Neural progenitor cell (in vitro differentiated cells): Measurements from ENCODE around the gene FAM53B. TPM values are rescaled to one million over a fixed set of nuclear protein-coding genes. Genes with fewer than 3 reads are reported as not detected.

Experiments
- DNase-seq: peaks from one replicate; pipeline ENCODE4 v3.0.0-alpha.2; 2016; ENCODE audit warnings: low spot score
- H2AFZ ChIP-seq: fragments of 200-600 bp; sonication (generic); replicated peaks from 2 replicates; pipeline ENCODE4 v1.6.1; 2016; ENCODE audit warnings: antibody characterized with exemption
- H3F3A ChIP-seq: fragments of 200-600 bp; sonication (generic); 2 replicates; pipeline ENCODE4 v1.6.1; 2016; ENCODE audit warnings: antibody characterized with exemption, low read depth
- H3K27ac ChIP-seq: fragments of 200-600 bp; sonication (generic); 2 replicates; pipeline ENCODE4 v1.5.1; 2016; ENCODE audit warnings: mild to moderate bottlenecking
- H3K27me3 ChIP-seq: fragments of 200-600 bp; sonication (generic); 2 replicates; pipeline ENCODE4 v1.6.1; 2016; ENCODE audit warnings: mild to moderate bottlenecking, moderate library complexity
- H3K36me3 ChIP-seq: fragments of 200-600 bp; sonication (generic); 2 replicates; pipeline ENCODE4 v1.5.1; 2016
- H3K4me1 ChIP-seq: fragments of 200-600 bp; sonication (generic); 2 replicates; pipeline ENCODE4 v1.6.1; 2016; ENCODE audit warnings: mixed run types
- H3K4me2 ChIP-seq: fragments of 200-600 bp; sonication (generic); 2 replicates; pipeline ENCODE4 v1.6.1; 2016
- H3K4me3 ChIP-seq: fragments of 200-600 bp; sonication (generic); 2 replicates; pipeline ENCODE4 v1.5.1; 2016
- H3K79me2 ChIP-seq: fragments of 200-600 bp; sonication (generic); 2 replicates; pipeline ENCODE4 v1.6.1; 2016; ENCODE audit warnings: low read depth
- H3K9ac ChIP-seq: fragments of 200-600 bp; sonication (generic); 2 replicates; pipeline ENCODE4 v1.6.1; 2016
- H3K9me3 ChIP-seq: fragments of 200-600 bp; sonication (generic); 2 replicates; pipeline ENCODE4 v1.5.1; 2016; ENCODE audit warnings: low read depth
- H4K20me1 ChIP-seq: fragments of 200-600 bp; sonication (generic); 2 replicates; pipeline ENCODE4 v1.6.1; 2016; ENCODE audit warnings: low read depth
- H3K27ac Mint-ChIP-seq: 3 replicates; pipeline ENCODE4 v1.8.0; 2021; ENCODE audit warnings: mixed read lengths
- H3K27me3 Mint-ChIP-seq: 2 replicates; pipeline ENCODE4 v1.8.0; 2022; ENCODE audit warnings: low read depth, mild to moderate bottlenecking, inconsistent platforms, moderate library complexity, mixed read lengths; ENCODE audit not compliant: insufficient read depth
- H3K36me3 Mint-ChIP-seq: 3 replicates; pipeline ENCODE4 v1.8.0; 2021; ENCODE audit warnings: mixed read lengths
- H3K4me1 Mint-ChIP-seq: 3 replicates; pipeline ENCODE4 v1.8.0; 2021; ENCODE audit warnings: mixed read lengths
- H3K4me3 Mint-ChIP-seq: 3 replicates; pipeline ENCODE4 v1.8.0; 2021; ENCODE audit warnings: mild to moderate bottlenecking, moderate library complexity, mixed read lengths
- H3K9me3 Mint-ChIP-seq: 3 replicates; pipeline ENCODE4 v1.8.0; 2020; ENCODE audit warnings: mixed read lengths
- CTCF ChIP-seq: fragments of 200-600 bp; sonication (generic); IDR thresholded peaks from 2 replicates; pipeline ENCODE4 v1.5.1; 2017; ENCODE audit warnings: antibody characterized with exemption, mild to moderate bottlenecking
- EZH2 ChIP-seq: fragments of 200-600 bp; sonication (generic); IDR thresholded peaks from 2 replicates; pipeline ENCODE4 v1.6.1; 2017; ENCODE audit warnings: antibody characterized with exemption, mild to moderate bottlenecking, moderate library complexity
- EZH2phosphoT487 ChIP-seq: fragments of 200-600 bp; sonication (generic); IDR thresholded peaks from 2 replicates; pipeline ENCODE4 v1.6.1; 2017; ENCODE audit warnings: antibody characterized with exemption
- total RNA-seq: library from RNA; depleted of rRNA; stranded (reverse); fragments of >200 nt; gene quantifications from 2 replicates; pipeline ENCODE4 v1.2.3, GENCODE V29; 2015; ENCODE audit warnings: low replicate concordance

The FAM53B gene
- total RNA-seq, 1 donor from 2014 or later: 15.3 TPM

- H3K27me3 ChIP-seq: no peaks in the 10 kb centered on the region
- H3K79me2 ChIP-seq: peaks cover 52% of the 10 kb centered on the region
- H3F3A ChIP-seq: peaks cover 26% of the 10 kb centered on the region
- H3K36me3 Mint-ChIP-seq: peaks cover 2% of the 10 kb centered on the region
- H3K27ac ChIP-seq: no peak overlapping the region
- H4K20me1 ChIP-seq: peaks cover 60% of the 10 kb centered on the region
- H3K4me2 ChIP-seq: no peak overlapping the region
- TF ChIP-seq EZH2 (no peak), CTCF (no peak), EZH2phosphoT487 (no peak)
- H3K4me1 ChIP-seq: peaks cover 51% of the 10 kb centered on the region
- no peaks in the 10 kb centered on the region for H3K9me3 ChIP-seq
- H3K36me3 ChIP-seq: no peaks in the 10 kb centered on the region
- H3K4me3 Mint-ChIP-seq: no peak overlapping the region
- peaks cover 7% of the 10 kb centered on the region for H3K27me3 Mint-ChIP-seq
- H3K4me3 ChIP-seq: no peak overlapping the region
- no peak overlapping the region for H3K27ac Mint-ChIP-seq
- no peaks in the 10 kb centered on the region for H3K9me3 Mint-ChIP-seq
- no peak overlapping the region for H2AFZ ChIP-seq
- H3K9ac ChIP-seq: no peak overlapping the region
- H3K4me1 Mint-ChIP-seq: peaks cover 42% of the 10 kb centered on the region
- no peak for DNase-seq
Observed at GRCh38 chr10:124669141-124669823, 74.9 kb downstream of the FAM53B start.

- H3K9ac ChIP-seq: no peak overlapping the region
- no peaks in the 10 kb centered on the region for H3K27me3 ChIP-seq
- no peaks in the 10 kb centered on the region for H3K9me3 ChIP-seq
- H3K4me3 Mint-ChIP-seq: no peak overlapping the region
- H4K20me1 ChIP-seq: peaks cover 59% of the 10 kb centered on the region
- TF ChIP-seq CTCF (no peak), EZH2 (no peak), EZH2phosphoT487 (no peak)
- peaks cover 42% of the 10 kb centered on the region for H3K4me1 Mint-ChIP-seq
- no peak overlapping the region for H2AFZ ChIP-seq
- peaks cover 6% of the 10 kb centered on the region for H3K27me3 Mint-ChIP-seq
- no peak overlapping the region for H3K4me3 ChIP-seq
- peaks cover 26% of the 10 kb centered on the region for H3F3A ChIP-seq
- no peak for DNase-seq
- no peaks in the 10 kb centered on the region for H3K9me3 Mint-ChIP-seq
- no peaks in the 10 kb centered on the region for H3K36me3 ChIP-seq
- no peak overlapping the region for H3K27ac ChIP-seq
- peak overlapping the region; percentile 60 for H3K27ac Mint-ChIP-seq
- no peak overlapping the region for H3K4me2 ChIP-seq
- H3K79me2 ChIP-seq: peaks cover 45% of the 10 kb centered on the region
- H3K4me1 ChIP-seq: peaks cover 45% of the 10 kb centered on the region
- peaks cover 2% of the 10 kb centered on the region for H3K36me3 Mint-ChIP-seq
Observed at GRCh38 chr10:124668517-124669051, 75.6 kb downstream of the FAM53B start.

GRCh38 chr10:124667425-124668345, 76.5 kb downstream of the FAM53B start:
- no peaks in the 10 kb centered on the region for H3K27me3 ChIP-seq
- H4K20me1 ChIP-seq: peaks cover 55% of the 10 kb centered on the region
- H3K4me1 ChIP-seq: peaks cover 36% of the 10 kb centered on the region
- Mint-ChIP-seq H3K9me3 (no peaks in the 10 kb centered on the region), H3K4me1 (peaks cover 35% of the 10 kb centered on the region), H3K27me3 (peaks cover 5% of the 10 kb centered on the region), H3K27ac (peak overlapping the region; percentile 60), H3K36me3 (peaks cover 2% of the 10 kb centered on the region), H3K4me3 (no peak overlapping the region)
- H3K9me3 ChIP-seq: no peaks in the 10 kb centered on the region
- DNase-seq: no peak
- TF ChIP-seq EZH2phosphoT487 (no peak), CTCF (no peak), EZH2 (no peak)
- H3K4me2 ChIP-seq: no peak overlapping the region
- H3K27ac ChIP-seq: no peak overlapping the region
- H3F3A ChIP-seq: peaks cover 18% of the 10 kb centered on the region
- no peaks in the 10 kb centered on the region for H3K36me3 ChIP-seq
- no peak overlapping the region for H3K9ac ChIP-seq
- no peak overlapping the region for H3K4me3 ChIP-seq
- peaks cover 39% of the 10 kb centered on the region for H3K79me2 ChIP-seq
- H2AFZ ChIP-seq: no peak overlapping the region
